ENCODE results near the gene RIC3. TPM values are rescaled to one million over a fixed set of nuclear protein-coding genes. Genes with fewer than 3 reads are reported as not detected.

The RIC3 gene
- total and polyA plus RNA-seq, 7 donors = 0.46 to 8.4 (median 3.4) TPM

DNA sequence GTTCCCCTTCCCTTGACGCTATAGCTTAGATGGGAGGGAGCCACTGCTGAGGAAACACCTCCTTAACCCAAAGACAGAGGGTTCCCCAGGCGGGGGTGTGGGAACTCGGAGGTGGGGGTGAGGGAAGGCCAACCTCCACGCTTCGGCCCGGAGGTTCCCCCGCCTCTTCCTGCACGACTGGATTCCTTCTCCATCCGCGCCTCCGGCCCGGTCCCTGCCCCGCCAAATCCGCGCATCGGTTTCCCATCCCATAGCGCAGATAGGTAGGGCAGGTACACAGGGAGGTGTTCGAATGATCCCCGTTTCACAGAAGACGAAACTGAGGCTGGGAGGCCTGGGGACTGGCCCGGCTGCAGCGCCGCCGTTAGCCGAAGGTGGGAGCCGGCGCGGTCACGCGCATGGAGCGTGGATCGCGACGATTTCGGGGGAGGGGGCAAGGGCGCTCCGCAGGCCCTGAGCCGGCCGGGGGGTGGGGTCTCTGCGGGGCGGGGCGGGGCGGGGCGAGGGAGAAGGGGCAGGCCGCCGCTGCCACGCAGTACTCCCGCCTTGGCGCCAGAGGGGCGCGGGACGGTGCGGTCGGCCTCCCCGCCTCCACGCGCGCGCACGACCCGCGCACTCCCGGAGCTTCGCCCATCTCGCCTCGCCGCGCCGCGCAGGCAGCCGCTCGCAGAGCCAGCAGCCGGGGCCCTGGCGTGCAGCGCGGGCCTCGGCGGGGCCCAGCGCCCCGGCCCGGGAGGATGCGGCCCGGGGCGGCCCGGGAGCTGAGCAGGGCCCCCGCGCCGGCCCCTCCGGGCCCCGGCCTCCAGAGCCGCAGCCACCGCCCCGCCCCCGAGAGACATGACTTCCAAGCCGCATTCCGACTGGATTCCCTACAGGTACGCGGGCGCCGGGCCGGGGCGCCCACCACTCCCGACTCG is 87.9 kb downstream of the RIC3 start, which contains the start of gene TUB:
Gene TUB, plus strand, starts transcription at position 538 of the 917 bp plus-strand sequence. Its CDS starts 300 bp downstream, at position 838.
- Histone ChIP-seq H3K27ac (no peak within 1 kb of the TSS), H3K9me3 (no peaks in the 10 kb centered on the region), H3K4me1 (peaks cover 4% of the 10 kb centered on the region), H3K27me3 (ENCODE audit: insufficient read depth in 3 of 3, low read length in 2 of 3) (peaks cover 0 to 5% (median 0%) of the 10 kb centered on the region in 3 donors), H3K36me3 (ENCODE audit: insufficient read depth in 1 of 2, low read depth in 1 of 2) (no peaks in the 10 kb centered on the region), H3K4me3 (peak within 1 kb of the TSS; percentile 67)
- TF ChIP-seq, protein P1, sequence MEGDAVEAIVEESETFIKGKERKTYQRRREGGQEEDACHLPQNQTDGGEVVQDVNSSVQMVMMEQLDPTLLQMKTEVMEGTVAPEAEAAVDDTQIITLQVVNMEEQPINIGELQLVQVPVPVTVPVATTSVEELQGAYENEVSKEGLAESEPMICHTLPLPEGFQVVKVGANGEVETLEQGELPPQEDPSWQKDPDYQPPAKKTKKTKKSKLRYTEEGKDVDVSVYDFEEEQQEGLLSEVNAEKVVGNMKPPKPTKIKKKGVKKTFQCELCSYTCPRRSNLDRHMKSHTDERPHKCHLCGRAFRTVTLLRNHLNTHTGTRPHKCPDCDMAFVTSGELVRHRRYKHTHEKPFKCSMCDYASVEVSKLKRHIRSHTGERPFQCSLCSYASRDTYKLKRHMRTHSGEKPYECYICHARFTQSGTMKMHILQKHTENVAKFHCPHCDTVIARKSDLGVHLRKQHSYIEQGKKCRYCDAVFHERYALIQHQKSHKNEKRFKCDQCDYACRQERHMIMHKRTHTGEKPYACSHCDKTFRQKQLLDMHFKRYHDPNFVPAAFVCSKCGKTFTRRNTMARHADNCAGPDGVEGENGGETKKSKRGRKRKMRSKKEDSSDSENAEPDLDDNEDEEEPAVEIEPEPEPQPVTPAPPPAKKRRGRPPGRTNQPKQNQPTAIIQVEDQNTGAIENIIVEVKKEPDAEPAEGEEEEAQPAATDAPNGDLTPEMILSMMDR (IDR thresholded peaks at IDR 0.05) = no peak
- ATAC-seq (peak in 3 of 4 donors; percentile 33 to 65 (median 58)), DNase-seq (peak in 1 of 2 donors; percentile 32)
- intact Hi-C loops (cut with DNase I) = no loop called here
- 2 to 3% (median 2%) methylated on average over 58 to 104 of the region's 104 CpGs for WGBS, 3 donors

DNA sequence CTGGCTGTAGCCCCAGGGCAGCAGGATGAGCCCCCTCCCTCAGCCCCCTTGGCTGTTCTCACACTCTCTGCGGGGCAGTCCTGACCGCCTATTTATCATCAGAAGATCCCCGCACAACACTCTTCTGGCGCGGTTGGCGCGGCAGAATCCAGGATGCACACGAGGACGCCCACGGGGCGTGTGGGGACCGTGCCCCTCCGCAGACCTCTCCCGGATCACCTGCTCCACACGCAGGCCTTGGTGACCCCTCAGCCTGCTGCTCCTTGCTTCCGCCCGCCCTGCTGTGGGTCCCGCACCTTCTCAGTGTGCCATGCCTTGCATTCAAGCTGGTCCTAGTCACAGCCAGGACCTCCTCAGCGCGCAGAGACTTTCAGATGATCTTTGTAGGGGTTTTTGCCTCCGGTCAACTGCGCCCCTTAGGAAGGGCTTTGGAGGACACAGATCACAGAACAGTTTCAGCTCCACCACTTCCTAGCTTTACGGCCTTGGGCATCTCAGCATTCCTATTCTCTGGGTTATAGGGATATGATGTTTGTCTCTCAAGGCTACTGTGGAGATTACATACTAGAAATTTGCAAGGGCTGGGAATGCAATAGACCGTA is 88.7 kb downstream of the RIC3 start:
- TF ChIP-seq, protein P1 (IDR thresholded peaks at IDR 0.05) = no peak
- WGBS, 3 donors = 86 to 89% (median 87%) methylated on average over 24 of the region's 24 CpGs
- Histone ChIP-seq H3K4me1 (peaks cover 4% of the 10 kb centered on the region), H3K27ac (no peak overlapping the region), H3K27me3 (ENCODE audit: insufficient read depth in 3 of 3, low read length in 2 of 3) (peaks cover 0 to 5% (median 0%) of the 10 kb centered on the region in 3 donors), H3K4me3 (peak overlapping the region; percentile 67), H3K36me3 (ENCODE audit: insufficient read depth in 1 of 2, low read depth in 1 of 2) (no peaks in the 10 kb centered on the region), H3K9me3 (no peaks in the 10 kb centered on the region)
- ATAC-seq (no peak), DNase-seq (no peak)
- intact Hi-C loops (cut with DNase I) = no loop called here

DNA sequence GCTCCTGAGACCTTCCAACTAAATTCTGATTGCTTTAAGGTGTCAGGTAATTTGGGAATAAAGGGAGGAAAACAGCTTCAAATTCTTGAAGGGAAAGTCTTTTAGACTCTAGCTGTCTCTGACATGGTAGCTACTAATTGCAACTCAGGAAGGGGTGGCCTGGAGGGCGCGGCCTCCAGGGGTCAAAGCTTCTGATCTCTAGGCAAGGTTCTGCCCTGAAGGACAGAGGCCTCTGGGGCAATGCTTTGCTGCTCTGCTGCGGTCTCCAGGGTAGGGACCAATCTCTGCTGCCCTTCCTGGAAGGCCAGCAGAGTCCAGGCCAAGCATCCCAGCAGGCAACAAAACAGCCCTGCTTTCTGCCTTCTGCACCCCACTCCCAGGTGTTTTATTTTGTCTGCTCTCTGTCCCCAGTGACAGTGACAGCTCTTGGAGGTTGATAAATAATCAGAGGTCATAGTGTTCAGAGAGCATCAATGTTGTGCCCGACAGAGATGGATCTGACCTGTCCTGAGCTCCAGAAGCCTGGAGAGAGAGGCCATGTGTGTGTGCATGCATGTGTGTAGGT is 89.6 kb downstream of the RIC3 start:
- no peak for ATAC-seq
- intact Hi-C loops (cut with DNase I) = no loop called here
- Histone ChIP-seq H3K4me1 (peaks cover 4% of the 10 kb centered on the region), H3K36me3 (ENCODE audit: insufficient read depth in 1 of 2, low read depth in 1 of 2) (no peaks in the 10 kb centered on the region), H3K9me3 (no peaks in the 10 kb centered on the region), H3K27ac (no peak overlapping the region), H3K4me3 (no peak overlapping the region), H3K27me3 (ENCODE audit: insufficient read depth in 3 of 3, low read length in 2 of 3) (peaks cover 0 to 5% (median 0%) of the 10 kb centered on the region in 3 donors)
- 85 to 86% (median 85%) methylated on average over 4 of the region's 4 CpGs for WGBS, 3 donors
- DNase-seq = no peak
- TF ChIP-seq, protein P1 (IDR thresholded peaks at IDR 0.05) = no peak

DNA sequence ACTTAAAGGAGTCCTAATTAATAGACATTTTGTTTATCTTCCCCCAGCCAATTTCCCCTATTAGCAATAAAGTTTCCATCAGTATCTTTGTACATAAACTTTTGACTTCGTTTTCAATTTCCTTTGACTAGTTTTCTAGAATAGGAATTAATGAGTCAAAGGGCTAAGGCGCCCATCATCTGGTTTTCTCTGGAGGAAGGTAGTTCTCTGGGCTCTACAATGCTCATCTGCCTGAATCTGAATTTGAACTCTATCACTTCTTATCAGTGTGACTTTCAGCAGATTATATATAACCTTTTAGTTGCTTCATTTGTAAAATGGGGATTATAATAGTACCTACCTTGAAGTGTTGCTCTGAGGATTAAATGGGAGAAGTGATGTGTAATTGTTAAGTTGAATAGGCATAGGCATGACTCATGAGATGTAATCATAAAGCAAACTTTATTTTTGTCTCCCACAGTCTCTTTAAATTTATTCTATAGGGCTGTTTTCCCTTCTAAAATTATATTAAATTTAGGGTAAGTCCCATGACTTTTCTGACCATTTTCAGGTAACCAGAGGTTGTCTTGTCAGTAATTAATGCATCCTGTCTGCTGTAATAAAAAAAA is 93.6 kb downstream of the RIC3 start:
- Histone ChIP-seq H3K27ac (no peak overlapping the region), H3K4me3 (no peak overlapping the region), H3K36me3 (ENCODE audit: insufficient read depth in 1 of 2, low read depth in 1 of 2) (no peaks in the 10 kb centered on the region), H3K4me1 (no peaks in the 10 kb centered on the region), H3K9me3 (no peaks in the 10 kb centered on the region), H3K27me3 (ENCODE audit: insufficient read depth in 3 of 3, low read length in 2 of 3) (no peaks in the 10 kb centered on the region)
- no peak for DNase-seq
- no peak for ATAC-seq
- intact Hi-C loops (cut with DNase I) = no loop called here
- WGBS, 3 donors = 69 to 76% (median 75%) methylated on average over 2 of the region's 2 CpGs
- TF ChIP-seq, protein P1 (IDR thresholded peaks at IDR 0.05) = no peak

All from psoas muscle (tissue), 8 donors.